ENCODE results near the gene COL5A2.

COL5A2 gene

DNA sequence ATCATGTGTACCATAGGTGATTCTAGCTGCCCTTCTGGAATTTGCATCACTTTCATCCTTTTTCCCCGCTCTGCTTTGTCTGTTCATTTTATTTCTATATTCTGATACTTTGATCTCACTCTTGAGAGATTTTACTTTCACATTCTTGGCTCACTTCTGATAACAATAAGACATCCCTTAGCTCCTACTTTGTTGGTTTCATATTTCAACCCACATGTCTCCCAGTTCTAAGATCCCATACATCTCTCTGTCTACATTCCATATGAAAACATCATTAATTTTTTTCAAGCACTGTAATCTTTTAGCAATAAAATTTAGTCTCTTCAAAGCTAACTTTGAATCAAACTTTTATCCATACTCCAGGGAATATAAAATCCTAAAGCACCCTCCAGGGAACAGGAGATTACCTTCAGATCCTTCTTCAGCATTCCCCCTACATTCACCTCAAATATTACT lies 129.8 kb downstream of the COL5A2 start:
- TF ChIP-seq, protein P1, sequence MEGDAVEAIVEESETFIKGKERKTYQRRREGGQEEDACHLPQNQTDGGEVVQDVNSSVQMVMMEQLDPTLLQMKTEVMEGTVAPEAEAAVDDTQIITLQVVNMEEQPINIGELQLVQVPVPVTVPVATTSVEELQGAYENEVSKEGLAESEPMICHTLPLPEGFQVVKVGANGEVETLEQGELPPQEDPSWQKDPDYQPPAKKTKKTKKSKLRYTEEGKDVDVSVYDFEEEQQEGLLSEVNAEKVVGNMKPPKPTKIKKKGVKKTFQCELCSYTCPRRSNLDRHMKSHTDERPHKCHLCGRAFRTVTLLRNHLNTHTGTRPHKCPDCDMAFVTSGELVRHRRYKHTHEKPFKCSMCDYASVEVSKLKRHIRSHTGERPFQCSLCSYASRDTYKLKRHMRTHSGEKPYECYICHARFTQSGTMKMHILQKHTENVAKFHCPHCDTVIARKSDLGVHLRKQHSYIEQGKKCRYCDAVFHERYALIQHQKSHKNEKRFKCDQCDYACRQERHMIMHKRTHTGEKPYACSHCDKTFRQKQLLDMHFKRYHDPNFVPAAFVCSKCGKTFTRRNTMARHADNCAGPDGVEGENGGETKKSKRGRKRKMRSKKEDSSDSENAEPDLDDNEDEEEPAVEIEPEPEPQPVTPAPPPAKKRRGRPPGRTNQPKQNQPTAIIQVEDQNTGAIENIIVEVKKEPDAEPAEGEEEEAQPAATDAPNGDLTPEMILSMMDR (IDR thresholded peaks at IDR 0.05; ENCODE audit: insufficient read depth, low read depth, low read length, missing control alignments) = no peak
- no peak overlapping the region for H3K4me3 ChIP-seq (ENCODE audit: low read length)
- no peak for DNase-seq (ENCODE audit: low read depth)

DNA sequence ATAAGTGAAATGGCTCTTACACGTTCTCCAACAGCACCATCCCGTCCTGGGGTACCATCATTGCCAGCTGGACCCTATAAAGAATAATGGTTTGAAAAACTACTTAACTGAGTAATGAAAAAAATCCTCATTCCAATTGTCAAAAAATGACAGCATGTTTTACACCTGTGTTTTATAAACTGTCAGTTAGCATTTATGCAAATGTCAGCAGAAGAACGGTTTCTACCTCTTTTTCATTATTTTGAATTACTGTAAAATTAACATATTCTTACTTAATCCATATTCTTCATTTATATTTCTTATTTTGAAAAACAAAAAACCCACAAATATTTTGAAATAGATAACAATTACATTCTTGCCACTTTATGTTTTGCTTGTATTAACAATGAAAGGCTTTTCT lies 131.4 kb downstream of the COL5A2 start:
- TF ChIP-seq, protein P1 (IDR thresholded peaks at IDR 0.05; ENCODE audit: insufficient read depth, low read depth, low read length, missing control alignments) = no peak
- H3K4me3 ChIP-seq (ENCODE audit: low read length) = no peak overlapping the region

DNA sequence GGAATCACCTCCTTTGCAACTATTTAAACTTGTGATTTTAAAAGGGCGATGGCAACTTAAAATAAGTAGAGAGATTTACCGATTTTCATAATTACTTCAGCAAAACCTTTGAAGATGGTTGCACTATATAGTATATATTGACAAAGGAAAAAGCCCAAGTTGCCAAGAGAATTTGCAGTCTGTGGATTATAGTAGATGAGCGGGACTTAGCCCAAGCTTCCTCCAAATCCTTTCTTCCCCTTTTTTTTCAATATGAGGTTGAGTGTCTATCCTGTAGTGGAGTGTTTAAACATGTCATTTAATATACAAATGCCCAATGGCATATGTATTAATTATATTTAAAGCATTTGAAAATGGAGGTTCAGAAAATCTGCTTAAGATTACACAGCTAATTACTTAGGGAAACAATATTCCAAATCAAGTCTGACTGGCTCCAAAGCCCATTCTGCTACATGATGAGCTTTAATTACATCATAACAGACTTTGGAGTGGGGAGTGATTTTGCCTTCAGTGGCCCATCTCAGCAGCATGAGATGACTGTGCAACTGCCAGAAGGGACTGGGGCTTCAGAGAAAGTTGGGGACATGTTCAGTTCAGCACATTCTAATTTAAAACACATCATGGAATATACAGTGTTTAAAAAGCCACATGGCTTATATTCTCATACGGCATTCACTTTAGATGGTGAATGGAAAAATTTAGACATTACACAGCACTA lies 132.2 kb downstream of the COL5A2 start:
- no peak for DNase-seq (ENCODE audit: low read depth)
- H3K4me3 ChIP-seq (ENCODE audit: low read length) = no peak overlapping the region
- TF ChIP-seq, protein P1 (IDR thresholded peaks at IDR 0.05; ENCODE audit: insufficient read depth, low read depth, low read length, missing control alignments) = no peak

More for the DNA sequence above, 131.4 kb downstream of the COL5A2 start:
- DNase-seq (ENCODE audit: low read depth) = no peak

DNA sequence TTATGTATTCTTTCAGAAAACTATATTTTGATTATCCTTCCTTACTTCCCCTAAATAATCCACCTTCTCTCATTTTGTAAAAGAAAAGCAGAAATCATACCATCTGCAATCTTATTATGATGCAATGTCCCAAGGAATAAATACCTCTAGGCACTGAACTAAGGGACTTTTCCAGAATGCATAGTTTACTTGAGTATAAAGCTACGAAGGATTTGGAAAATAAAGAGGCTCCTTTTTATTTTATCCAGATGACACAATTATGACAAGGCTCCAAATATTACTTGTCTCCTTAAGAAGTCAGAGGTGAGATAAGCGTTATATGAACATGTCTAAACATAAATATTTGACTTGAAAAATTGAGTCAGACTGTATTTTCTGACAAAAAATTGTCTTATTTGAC lies 133.2 kb downstream of the COL5A2 start:
- peak; percentile 5 for DNase-seq (ENCODE audit: low read depth)
- TF ChIP-seq, protein P1 (IDR thresholded peaks at IDR 0.05; ENCODE audit: insufficient read depth, low read depth, low read length, missing control alignments) = no peak

DNA sequence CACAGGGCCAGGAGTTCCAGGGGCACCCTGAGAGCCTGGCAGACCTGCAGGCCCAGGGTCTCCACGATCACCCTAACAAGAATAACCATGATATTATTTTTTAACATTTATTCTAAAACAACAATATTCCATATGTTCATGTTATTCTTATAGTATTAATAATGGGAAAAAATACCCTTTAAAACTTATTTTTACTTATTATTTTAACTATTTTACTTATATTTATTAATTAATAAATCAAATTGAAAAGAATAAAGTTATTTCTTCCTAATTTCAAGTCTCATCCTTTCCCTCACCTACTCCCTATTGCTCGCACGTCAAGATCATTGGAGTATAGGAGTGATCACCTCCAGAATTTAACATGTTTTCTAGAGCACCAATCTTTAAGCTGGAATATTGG lies 133.7 kb downstream of the COL5A2 start:
- no peak for DNase-seq (ENCODE audit: low read depth)
- TF ChIP-seq, protein P1 (IDR thresholded peaks at IDR 0.05; ENCODE audit: insufficient read depth, low read depth, low read length, missing control alignments) = no peak
- no peak overlapping the region for H3K4me3 ChIP-seq (ENCODE audit: low read length)

More for the DNA sequence above, 133.2 kb downstream of the COL5A2 start:
- H3K4me3 ChIP-seq (ENCODE audit: low read length) = no peak overlapping the region

DNA sequence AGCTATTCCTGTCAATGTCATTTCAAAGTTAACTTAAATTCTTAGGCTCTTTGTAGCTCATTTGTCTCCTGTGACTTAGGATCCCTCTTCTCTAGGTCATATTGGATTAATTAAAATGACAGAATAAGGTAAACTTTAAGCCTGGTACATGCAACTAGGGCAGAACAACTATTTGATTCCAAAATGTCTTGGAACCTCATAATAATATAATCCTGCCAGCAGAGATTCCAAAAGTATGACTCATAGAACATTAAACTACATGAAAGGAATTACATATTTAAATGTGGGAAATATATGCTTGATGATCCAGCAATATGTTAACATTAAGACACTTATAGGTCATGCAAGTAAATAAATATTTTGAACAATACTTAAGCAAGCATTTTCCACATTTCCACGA lies 142.0 kb downstream of the COL5A2 start:
- DNase-seq (ENCODE audit: low read depth) = peak; percentile 39
- TF ChIP-seq, protein P1 (IDR thresholded peaks at IDR 0.05; ENCODE audit: insufficient read depth, low read depth, low read length, missing control alignments) = no peak
- H3K4me3 ChIP-seq (ENCODE audit: low read length) = no peak overlapping the region

Data from epithelial cell of esophagus (primary cell).